Panc1 (cell line): ENCODE data around the gene BABAM2. TPM values are rescaled to one million over a fixed set of nuclear protein-coding genes. Genes with fewer than 3 reads are reported as not detected.

Source experiments
- ATAC-seq: fragments of 200-7000 bp; cut with Tn5 transposase; 2 replicates; pipeline ENCODE4 v1.9.1; 2020; ENCODE audit warnings: mild to moderate bottlenecking, moderate library complexity
- BruUV-seq: library from RNA; stranded (reverse); fragments of 400-500 nt; replicated peaks from 2 replicates; lab custom pipeline; 2021; lab: Mats Ljungman, UMichigan
- CTCF ChIA-PET: fragments of 300-600 bp; sonication (Branson Sonifier 250); formaldehyde crosslinking; loops from one replicate; lab custom pipeline; 2022; ENCODE audit warnings: antibody characterized with exemption; lab: Charles Lee
- POLR2A ChIA-PET: fragments of 300-600 bp; sonication (Branson Sonifier 250); formaldehyde crosslinking; loops from one replicate; lab custom pipeline; 2022; ENCODE audit warnings: antibody characterized with exemption; lab: Charles Lee
- DNase-seq: peaks from one replicate; pipeline ENCODE4 v3.0.0-alpha.2; 2010; ENCODE audit warnings: low read depth, low spot score
- H3K27ac ChIP-seq: 2 replicates; pipeline ENCODE4 v1.5.1; 2011; ENCODE audit warnings: mild to moderate bottlenecking, low read length, inconsistent platforms
- H3K27me3 ChIP-seq: fragments of 200-500 bp; sonication (Bioruptor generic); 2 replicates; pipeline ENCODE4 v1.6.0; 2014; ENCODE audit warnings: low read length, inconsistent platforms; ENCODE audit not compliant: control insufficient read depth, insufficient read depth
- H3K36me3 ChIP-seq: fragments of 200-500 bp; sonication (Bioruptor generic); 2 replicates; pipeline ENCODE4 v1.5.1; 2014; ENCODE audit warnings: inconsistent platforms, mild to moderate bottlenecking, low read length, moderate library complexity; ENCODE audit not compliant: control insufficient read depth, insufficient read depth
- H3K4me1 ChIP-seq: 2 replicates; pipeline ENCODE4 v1.5.1; 2011; ENCODE audit warnings: inconsistent platforms, mild to moderate bottlenecking, low read length, moderate library complexity; ENCODE audit not compliant: control insufficient read depth, insufficient read depth
- H3K4me3 ChIP-seq, 2 experiments: 2 replicates each; pipeline ENCODE4 v1.5.1; 2011 to 2012; ENCODE audit warnings: low read depth in 2 of 2, low read length in 2 of 2, mild to moderate bottlenecking in 2 of 2, inconsistent platforms in 1 of 2, moderate library complexity in 1 of 2
- H3K9me3 ChIP-seq: fragments of 200-500 bp; sonication (Bioruptor generic); 2 replicates; pipeline ENCODE4 v1.5.1; 2014; ENCODE audit warnings: low read depth, mild to moderate bottlenecking, inconsistent platforms, low read length, moderate library complexity; ENCODE audit not compliant: control insufficient read depth, insufficient read depth
- POLR2AphosphoS5 ChIP-seq: IDR thresholded peaks from 2 replicates; pipeline ENCODE4 v1.6.1; 2012; ENCODE audit warnings: mild to moderate bottlenecking, low read depth, low read length, moderate library complexity
- SIN3A ChIP-seq: IDR thresholded peaks from 2 replicates; pipeline ENCODE4 v1.6.1; 2012; ENCODE audit warnings: low read depth, mild to moderate bottlenecking, low read length, moderate library complexity, borderline replicate concordance; ENCODE audit not compliant: insufficient read depth
- TCF7L2 ChIP-seq: IDR thresholded peaks from 2 replicates; pipeline ENCODE4 v1.6.1; 2011; ENCODE audit warnings: mild to moderate bottlenecking, low read depth, low read length, inconsistent platforms
- in situ Hi-C: cut with HindIII; loops from 2 replicates; pipeline ENCODE4 v1.10.0; 2016; ENCODE audit warnings: low sequenced_read_pairs, low pct_unique_long_range_greater_than_20kb
- intact Hi-C: fragments of 100-400 bp; cut with micrococcal nuclease; formaldehyde crosslinking; loops from one replicate; pipeline ENCODE4 v1.10.0; 2022; ENCODE audit not compliant: unreplicated experiment
- total RNA-seq: library from RNA; stranded (reverse); gene quantifications from one replicate; pipeline ENCODE4 v1.2.1, GENCODE V29; 2021; ENCODE audit not compliant: unreplicated experiment
- TF ChIP-seq, protein P1 (sequence below): fragments of 450-650 bp; IDR thresholded peaks from 2 replicates; pipeline ENCODE4 v1.5.1; 2017; ENCODE audit warnings: mild to moderate bottlenecking
- TF ChIP-seq, protein P2 (sequence below), 2 experiments: IDR thresholded peaks; 2 replicates each; pipeline ENCODE4 v1.6.1; 2011 to 2012; ENCODE audit warnings: low read depth in 2 of 2, control low read depth in 1 of 2, low read length in 1 of 2, mild to moderate bottlenecking in 1 of 2, moderate library complexity in 1 of 2; ENCODE audit not compliant: insufficient read depth in 1 of 2

BABAM2 gene
- total RNA-seq, 1 experiment from 2014 or later, result 31.2 TPM

DNA sequence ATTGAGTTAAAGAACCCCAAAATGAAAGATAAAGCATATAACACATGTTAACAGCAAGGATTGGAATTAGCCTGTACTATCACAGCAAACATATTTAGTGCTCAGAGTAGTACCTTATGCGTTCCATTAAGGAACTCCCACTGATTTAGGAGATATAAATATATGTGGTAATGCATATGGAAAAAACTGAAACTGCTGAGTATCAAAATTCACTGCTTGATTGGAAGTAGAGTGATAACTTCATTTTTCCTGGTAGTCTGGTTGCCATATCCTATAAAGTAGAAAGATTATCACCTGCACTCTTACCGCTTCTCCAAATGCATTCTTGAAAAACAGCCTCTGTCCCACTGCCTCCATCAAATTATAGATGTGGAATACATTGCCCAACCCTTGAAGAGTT lies 407.0 kb downstream of the BABAM2 start:
- intact Hi-C loops (no loop called here), in situ Hi-C loops (no loop called here)
- BruUV-seq, result no TSS peak
- no peaks in the 10 kb centered on the region for H3K4me1 ChIP-seq
- DNase-seq (no peak), ATAC-seq (no peak)
- no peaks in the 10 kb centered on the region for H3K9me3 ChIP-seq
- H3K27me3 ChIP-seq, result no peaks in the 10 kb centered on the region
- ChIA-PET CTCF (no interaction called here), POLR2A (no interaction called here)
- no peak overlapping the region for H3K4me3 ChIP-seq
- no peak for TF ChIP-seq POLR2AphosphoS5
- no peak for TF ChIP-seq TCF7L2
- TF ChIP-seq, protein P1, sequence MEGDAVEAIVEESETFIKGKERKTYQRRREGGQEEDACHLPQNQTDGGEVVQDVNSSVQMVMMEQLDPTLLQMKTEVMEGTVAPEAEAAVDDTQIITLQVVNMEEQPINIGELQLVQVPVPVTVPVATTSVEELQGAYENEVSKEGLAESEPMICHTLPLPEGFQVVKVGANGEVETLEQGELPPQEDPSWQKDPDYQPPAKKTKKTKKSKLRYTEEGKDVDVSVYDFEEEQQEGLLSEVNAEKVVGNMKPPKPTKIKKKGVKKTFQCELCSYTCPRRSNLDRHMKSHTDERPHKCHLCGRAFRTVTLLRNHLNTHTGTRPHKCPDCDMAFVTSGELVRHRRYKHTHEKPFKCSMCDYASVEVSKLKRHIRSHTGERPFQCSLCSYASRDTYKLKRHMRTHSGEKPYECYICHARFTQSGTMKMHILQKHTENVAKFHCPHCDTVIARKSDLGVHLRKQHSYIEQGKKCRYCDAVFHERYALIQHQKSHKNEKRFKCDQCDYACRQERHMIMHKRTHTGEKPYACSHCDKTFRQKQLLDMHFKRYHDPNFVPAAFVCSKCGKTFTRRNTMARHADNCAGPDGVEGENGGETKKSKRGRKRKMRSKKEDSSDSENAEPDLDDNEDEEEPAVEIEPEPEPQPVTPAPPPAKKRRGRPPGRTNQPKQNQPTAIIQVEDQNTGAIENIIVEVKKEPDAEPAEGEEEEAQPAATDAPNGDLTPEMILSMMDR, result no peak
- no peak for TF ChIP-seq SIN3A
- TF ChIP-seq, protein P2, sequence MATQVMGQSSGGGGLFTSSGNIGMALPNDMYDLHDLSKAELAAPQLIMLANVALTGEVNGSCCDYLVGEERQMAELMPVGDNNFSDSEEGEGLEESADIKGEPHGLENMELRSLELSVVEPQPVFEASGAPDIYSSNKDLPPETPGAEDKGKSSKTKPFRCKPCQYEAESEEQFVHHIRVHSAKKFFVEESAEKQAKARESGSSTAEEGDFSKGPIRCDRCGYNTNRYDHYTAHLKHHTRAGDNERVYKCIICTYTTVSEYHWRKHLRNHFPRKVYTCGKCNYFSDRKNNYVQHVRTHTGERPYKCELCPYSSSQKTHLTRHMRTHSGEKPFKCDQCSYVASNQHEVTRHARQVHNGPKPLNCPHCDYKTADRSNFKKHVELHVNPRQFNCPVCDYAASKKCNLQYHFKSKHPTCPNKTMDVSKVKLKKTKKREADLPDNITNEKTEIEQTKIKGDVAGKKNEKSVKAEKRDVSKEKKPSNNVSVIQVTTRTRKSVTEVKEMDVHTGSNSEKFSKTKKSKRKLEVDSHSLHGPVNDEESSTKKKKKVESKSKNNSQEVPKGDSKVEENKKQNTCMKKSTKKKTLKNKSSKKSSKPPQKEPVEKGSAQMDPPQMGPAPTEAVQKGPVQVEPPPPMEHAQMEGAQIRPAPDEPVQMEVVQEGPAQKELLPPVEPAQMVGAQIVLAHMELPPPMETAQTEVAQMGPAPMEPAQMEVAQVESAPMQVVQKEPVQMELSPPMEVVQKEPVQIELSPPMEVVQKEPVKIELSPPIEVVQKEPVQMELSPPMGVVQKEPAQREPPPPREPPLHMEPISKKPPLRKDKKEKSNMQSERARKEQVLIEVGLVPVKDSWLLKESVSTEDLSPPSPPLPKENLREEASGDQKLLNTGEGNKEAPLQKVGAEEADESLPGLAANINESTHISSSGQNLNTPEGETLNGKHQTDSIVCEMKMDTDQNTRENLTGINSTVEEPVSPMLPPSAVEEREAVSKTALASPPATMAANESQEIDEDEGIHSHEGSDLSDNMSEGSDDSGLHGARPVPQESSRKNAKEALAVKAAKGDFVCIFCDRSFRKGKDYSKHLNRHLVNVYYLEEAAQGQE (IDR thresholded peaks at IDR 0.05; ENCODE audit: insufficient read depth in 1 of 2, low read depth in 2 of 2, low read length in 1 of 2), result no peak
- H3K27ac ChIP-seq, result no peak overlapping the region
- H3K36me3 ChIP-seq, result no peaks in the 10 kb centered on the region

DNA sequence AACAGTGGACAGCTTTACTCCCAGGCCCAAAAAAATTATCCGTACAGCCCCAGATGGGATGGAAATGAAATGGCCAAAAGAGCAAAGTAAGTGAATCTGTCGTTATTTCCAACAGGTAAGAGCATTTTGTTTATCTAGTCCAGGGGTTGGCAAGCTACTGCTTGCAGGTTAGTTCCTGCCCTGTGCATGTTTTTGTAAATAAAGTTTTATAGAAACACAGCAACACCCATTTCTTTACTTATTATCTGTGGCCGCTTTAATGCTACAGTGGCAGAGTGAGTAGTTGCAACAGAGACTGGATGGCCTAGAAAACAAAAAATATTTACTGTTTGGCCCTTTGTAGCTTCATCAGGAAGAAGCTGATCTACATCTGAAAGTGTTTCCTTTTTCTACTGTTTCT lies 407.9 kb downstream of the BABAM2 start:
- in situ Hi-C loops (no loop called here), intact Hi-C loops (no loop called here)
- DNase-seq (no peak), ATAC-seq (no peak)
- no peaks in the 10 kb centered on the region for H3K27me3 ChIP-seq
- ChIA-PET POLR2A (no interaction called here), CTCF (interaction anchor here (0.7 kb wide), 1 partner anchor 434 kb away, joined by 3 read pairs; no protein-coding TSS in a partner anchor)
- H3K36me3 ChIP-seq, result no peaks in the 10 kb centered on the region
- no peak overlapping the region for H3K27ac ChIP-seq
- TF ChIP-seq SIN3A (no peak), TCF7L2 (no peak), POLR2AphosphoS5 (no peak)
- TF ChIP-seq, protein P1, result no peak
- TF ChIP-seq, protein P2 (IDR thresholded peaks at IDR 0.05; ENCODE audit: insufficient read depth in 1 of 2, low read depth in 2 of 2, low read length in 1 of 2), result no peak
- no TSS peak for BruUV-seq
- H3K4me3 ChIP-seq, result no peak overlapping the region
- H3K9me3 ChIP-seq, result no peaks in the 10 kb centered on the region
- no peaks in the 10 kb centered on the region for H3K4me1 ChIP-seq
